Fibroblast of lung (primary cell): Measurements from ENCODE around the gene METTL8. TPM values are rescaled to one million over a fixed set of nuclear protein-coding genes. Genes with fewer than 3 reads are reported as not detected.

ENCODE experiments used
- DNase-seq, 2 donors: peaks; one replicate each; pipeline versions ENCODE4 v3.0.0 to v3.0.0-alpha.2; 2010; ENCODE audit warnings: low read depth in 2 of 2
- H2AFZ ChIP-seq: 2 replicates; pipeline ENCODE4 v1.5.1; 2012; ENCODE audit warnings: low read length, control low read depth, inconsistent platforms
- H3K27ac ChIP-seq: 2 replicates; pipeline ENCODE4 v1.5.1; 2011; ENCODE audit warnings: low read length, control low read depth; ENCODE audit not compliant: insufficient read depth
- H3K27me3 ChIP-seq: 2 replicates; pipeline ENCODE4 v1.5.1; 2011; ENCODE audit warnings: mild to moderate bottlenecking, low read length; ENCODE audit not compliant: control insufficient read depth, insufficient read depth
- H3K36me3 ChIP-seq: 2 replicates; pipeline ENCODE4 v1.5.1; 2011; ENCODE audit warnings: low read length; ENCODE audit not compliant: control insufficient read depth, insufficient read depth
- H3K4me1 ChIP-seq: 2 replicates; pipeline ENCODE4 v1.5.1; 2011; ENCODE audit warnings: low read length; ENCODE audit not compliant: control insufficient read depth, insufficient read depth; ENCODE audit errors: extremely low read depth
- H3K4me2 ChIP-seq: 2 replicates; pipeline ENCODE4 v1.5.1; 2011; ENCODE audit warnings: low read length, control low read depth; ENCODE audit not compliant: insufficient read depth; ENCODE audit errors: extremely low read depth
- H3K4me3 ChIP-seq, 4 experiments: fragments of 200-600 bp in 1 of 4; sonication (generic) in 1 of 4; replicated peaks in 1 of 4; 2 replicates each; pipeline ENCODE4 v1.5.1; 2011 to 2016; ENCODE audit warnings: low read length in 4 of 4, low read depth in 3 of 4, mild to moderate bottlenecking in 3 of 4, control low read depth in 2 of 4, inconsistent platforms in 1 of 4, mixed read lengths in 1 of 4; ENCODE audit not compliant: insufficient read depth in 1 of 4; ENCODE audit errors: control extremely low read depth in 1 of 4
- H3K79me2 ChIP-seq: 2 replicates; pipeline ENCODE4 v1.5.1; 2012; ENCODE audit warnings: mild to moderate bottlenecking, low read length, inconsistent platforms; ENCODE audit not compliant: control insufficient read depth, insufficient read depth
- H3K9ac ChIP-seq: 2 replicates; pipeline ENCODE4 v1.5.1; 2011; ENCODE audit warnings: mild to moderate bottlenecking, low read length, control low read depth; ENCODE audit not compliant: insufficient read depth
- H3K9me3 ChIP-seq: 2 replicates; pipeline ENCODE4 v1.5.1; 2012; ENCODE audit warnings: low read depth, low read length; ENCODE audit not compliant: control insufficient read depth, insufficient read depth
- H4K20me1 ChIP-seq: 2 replicates; pipeline ENCODE4 v1.5.1; 2011; ENCODE audit warnings: low read length; ENCODE audit not compliant: control insufficient read depth, insufficient read depth; ENCODE audit errors: extremely low read depth
- EZH2 ChIP-seq: IDR thresholded peaks from 2 replicates; pipeline ENCODE4 v1.5.1; 2012; ENCODE audit warnings: low read length, control low read depth, mild to moderate bottlenecking; ENCODE audit errors: missing control alignments
- polyA plus RNA-seq, 2 donors: library from polyadenylated mRNA; depleted of rRNA in 1 of 2; stranded (reverse) in 1 of 2; unstranded in 1 of 2; fragments of >200 nt; gene quantifications; 2 replicates each; pipeline ENCODE4 v1.2.1, GENCODE V29; 2011 to 2012; ENCODE audit warnings: missing spikeins in 1 of 2
- total RNA-seq: library from RNA; depleted of rRNA; stranded (reverse); fragments of >200 nt; gene quantifications from 2 replicates; pipeline ENCODE4 v1.2.1, GENCODE V29; 2014
- TF ChIP-seq, protein P1 (sequence below), 2 donors: IDR thresholded peaks in 1 of 2; conservative IDR thresholded peaks in 1 of 2; 1 replicate in 1 of 2; 2 replicates in 1 of 2; pipeline ENCODE4 v1.5.1; 2011 to 2012; ENCODE audit warnings: low read length in 2 of 2, control low read depth in 1 of 2, inconsistent platforms in 1 of 2, low read depth in 1 of 2, mild to moderate bottlenecking in 1 of 2

METTL8 gene
- total and polyA plus RNA-seq, 2 donors (not counting 1 experiment from before 2014, with no cell fraction given): 16.7 to 22.4 TPM

DNA sequence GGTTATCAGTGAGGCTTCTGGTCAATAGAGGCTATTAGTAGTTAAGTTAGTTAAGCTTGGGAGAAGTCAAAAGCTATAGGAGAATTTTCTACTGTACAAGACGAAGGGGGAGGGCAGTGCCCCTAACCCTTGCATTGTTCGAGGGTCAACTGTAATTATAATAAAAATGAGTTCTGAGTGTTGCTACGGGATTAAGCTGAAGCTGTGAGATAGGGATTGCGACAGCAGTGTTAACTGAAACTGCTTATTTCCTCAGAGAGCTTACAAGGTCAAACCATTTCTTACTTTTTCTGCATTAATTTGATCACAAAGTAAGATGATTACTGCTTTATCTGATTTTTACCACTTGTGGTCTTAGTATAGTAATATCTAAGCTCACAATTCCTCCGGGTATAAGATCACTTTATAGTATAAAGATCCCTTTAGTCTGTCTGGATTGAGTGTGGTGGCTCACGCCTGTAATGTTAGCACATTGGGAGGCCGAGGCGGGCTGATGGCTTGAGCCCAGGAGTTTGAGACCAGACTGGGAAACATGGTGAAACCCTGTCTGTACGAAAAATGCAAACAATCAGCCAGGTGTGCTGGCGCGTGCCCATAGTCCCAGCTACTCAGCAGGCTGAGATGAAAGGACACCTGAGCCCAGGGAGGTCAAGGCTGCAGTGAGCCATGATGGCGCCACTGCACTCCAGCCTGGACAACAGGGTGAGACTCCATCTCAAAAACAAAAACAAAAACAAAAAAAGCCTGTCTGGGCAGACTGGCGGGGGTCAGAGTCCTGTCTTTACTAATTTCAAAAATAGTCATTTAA lies 153.6 kb downstream of the METTL8 start:
- Histone ChIP-seq H3K9me3 (no peaks in the 10 kb centered on the region), H4K20me1 (no peaks in the 10 kb centered on the region), H2AFZ (no peak overlapping the region), H3K4me2 (no peak overlapping the region), H3K79me2 (no peaks in the 10 kb centered on the region), H3K9ac (no peak overlapping the region), H3K27me3 (no peaks in the 10 kb centered on the region), H3K4me1 (no peaks in the 10 kb centered on the region), H3K27ac (no peak overlapping the region), H3K4me3 (no peak overlapping the region), H3K36me3 (no peaks in the 10 kb centered on the region)
- DNase-seq: no peak
- TF ChIP-seq, protein P1, sequence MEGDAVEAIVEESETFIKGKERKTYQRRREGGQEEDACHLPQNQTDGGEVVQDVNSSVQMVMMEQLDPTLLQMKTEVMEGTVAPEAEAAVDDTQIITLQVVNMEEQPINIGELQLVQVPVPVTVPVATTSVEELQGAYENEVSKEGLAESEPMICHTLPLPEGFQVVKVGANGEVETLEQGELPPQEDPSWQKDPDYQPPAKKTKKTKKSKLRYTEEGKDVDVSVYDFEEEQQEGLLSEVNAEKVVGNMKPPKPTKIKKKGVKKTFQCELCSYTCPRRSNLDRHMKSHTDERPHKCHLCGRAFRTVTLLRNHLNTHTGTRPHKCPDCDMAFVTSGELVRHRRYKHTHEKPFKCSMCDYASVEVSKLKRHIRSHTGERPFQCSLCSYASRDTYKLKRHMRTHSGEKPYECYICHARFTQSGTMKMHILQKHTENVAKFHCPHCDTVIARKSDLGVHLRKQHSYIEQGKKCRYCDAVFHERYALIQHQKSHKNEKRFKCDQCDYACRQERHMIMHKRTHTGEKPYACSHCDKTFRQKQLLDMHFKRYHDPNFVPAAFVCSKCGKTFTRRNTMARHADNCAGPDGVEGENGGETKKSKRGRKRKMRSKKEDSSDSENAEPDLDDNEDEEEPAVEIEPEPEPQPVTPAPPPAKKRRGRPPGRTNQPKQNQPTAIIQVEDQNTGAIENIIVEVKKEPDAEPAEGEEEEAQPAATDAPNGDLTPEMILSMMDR (conservative IDR thresholded peaks at IDR 0.05 in 1 of 2, IDR thresholded peaks at IDR 0.05 in 1 of 2; ENCODE audit: low read depth in 1 of 2, low read length in 2 of 2): no peak
- no peak for TF ChIP-seq EZH2

DNA sequence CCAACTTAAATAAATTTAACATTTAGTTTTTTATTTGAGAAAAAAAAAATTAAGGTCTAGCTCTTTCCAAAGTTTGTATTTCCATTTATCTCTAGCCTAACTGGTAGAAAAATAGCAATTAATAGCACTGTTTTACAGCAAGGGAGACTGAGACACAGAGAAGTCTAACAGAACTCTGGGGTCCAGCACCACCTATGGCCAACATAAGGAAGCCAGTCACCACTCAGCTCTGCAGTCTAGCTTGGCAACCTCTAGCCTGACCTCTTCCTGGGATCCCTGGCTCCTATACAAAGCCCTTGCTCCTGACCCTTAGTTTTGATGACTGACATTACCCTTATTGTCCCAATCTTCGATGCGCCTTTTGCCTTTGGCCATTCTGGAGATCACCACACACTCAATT lies 159.0 kb downstream of the METTL8 start:
- TF ChIP-seq, protein P1 (conservative IDR thresholded peaks at IDR 0.05 in 1 of 2, IDR thresholded peaks at IDR 0.05 in 1 of 2; ENCODE audit: low read depth in 1 of 2, low read length in 2 of 2): no peak
- TF ChIP-seq EZH2: no peak
- no peak for DNase-seq

DNA sequence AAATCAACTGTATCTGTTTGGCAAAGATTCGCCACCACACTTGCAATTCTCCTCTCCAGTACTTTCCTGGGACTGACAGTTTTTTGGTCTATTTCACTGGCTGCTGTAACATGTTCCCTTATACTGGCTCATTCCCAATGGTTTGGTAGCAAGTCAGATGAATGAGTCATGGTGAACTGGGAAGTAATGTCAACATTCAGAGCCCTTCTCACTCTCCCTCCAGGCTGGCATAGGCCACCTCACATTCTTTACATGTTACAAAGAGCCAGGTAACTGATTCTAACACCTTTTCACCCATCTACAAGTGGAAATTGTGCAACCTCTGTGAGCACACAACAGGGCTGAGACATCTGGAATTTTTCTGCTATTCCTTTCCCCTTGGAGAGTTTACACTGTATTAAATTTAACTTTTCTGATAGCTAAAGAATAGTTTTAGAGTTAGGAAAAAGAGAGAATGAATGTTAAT lies 161.8 kb downstream of the METTL8 start:
- Histone ChIP-seq H2AFZ (no peak overlapping the region), H4K20me1 (no peaks in the 10 kb centered on the region)

More for the DNA sequence above, 159.0 kb downstream of the METTL8 start:
- H3K27me3 ChIP-seq: no peaks in the 10 kb centered on the region
- no peak overlapping the region for H3K4me3 ChIP-seq
- H3K9ac ChIP-seq: no peak overlapping the region
- H3K9me3 ChIP-seq: no peaks in the 10 kb centered on the region
- no peaks in the 10 kb centered on the region for H3K36me3 ChIP-seq
- H4K20me1 ChIP-seq: no peaks in the 10 kb centered on the region
- H3K4me2 ChIP-seq: no peak overlapping the region
- no peaks in the 10 kb centered on the region for H3K79me2 ChIP-seq
- H3K27ac ChIP-seq: no peak overlapping the region
- no peak overlapping the region for H2AFZ ChIP-seq
- H3K4me1 ChIP-seq: peaks cover 3% of the 10 kb centered on the region

More for the DNA sequence above, 161.8 kb downstream of the METTL8 start:
- Histone ChIP-seq H3K27ac (no peak overlapping the region), H3K4me3 (no peak overlapping the region), H3K79me2 (no peaks in the 10 kb centered on the region), H3K4me1 (peaks cover 3% of the 10 kb centered on the region), H3K9me3 (no peaks in the 10 kb centered on the region), H3K36me3 (no peaks in the 10 kb centered on the region), H3K27me3 (no peaks in the 10 kb centered on the region), H3K9ac (no peak overlapping the region), H3K4me2 (peak overlapping the region; percentile 4)
- TF ChIP-seq EZH2: no peak
- TF ChIP-seq, protein P1 (conservative IDR thresholded peaks at IDR 0.05 in 1 of 2, IDR thresholded peaks at IDR 0.05 in 1 of 2; ENCODE audit: low read depth in 1 of 2, low read length in 2 of 2): no peak
- DNase-seq: peak; percentile 95 to 96
